HG03342 (cell line): ENCODE data around the gene COL5A1.

Experiments
- ATAC-seq: cut with Tn5 transposase; IDR thresholded peaks from one replicate; pipeline ENCODE4 v1.9.1; 2021; ENCODE audit warnings: mild to moderate bottlenecking, moderate library complexity; ENCODE audit not compliant: unreplicated experiment

The COL5A1 gene

GRCh38 chr9:134809826-134810225, 168.2 kb downstream of the COL5A1 start:
- ATAC-seq: no peak

GRCh38 chr9:134811079-134811672, 169.6 kb downstream of the COL5A1 start:
- no peak for ATAC-seq

GRCh38 chr9:134811673-134812342, 170.2 kb downstream of the COL5A1 start:
- ATAC-seq: no peak

- ATAC-seq: no peak
Measured at GRCh38 chr9:134812343-134812673, 170.7 kb downstream of the COL5A1 start.

DNA sequence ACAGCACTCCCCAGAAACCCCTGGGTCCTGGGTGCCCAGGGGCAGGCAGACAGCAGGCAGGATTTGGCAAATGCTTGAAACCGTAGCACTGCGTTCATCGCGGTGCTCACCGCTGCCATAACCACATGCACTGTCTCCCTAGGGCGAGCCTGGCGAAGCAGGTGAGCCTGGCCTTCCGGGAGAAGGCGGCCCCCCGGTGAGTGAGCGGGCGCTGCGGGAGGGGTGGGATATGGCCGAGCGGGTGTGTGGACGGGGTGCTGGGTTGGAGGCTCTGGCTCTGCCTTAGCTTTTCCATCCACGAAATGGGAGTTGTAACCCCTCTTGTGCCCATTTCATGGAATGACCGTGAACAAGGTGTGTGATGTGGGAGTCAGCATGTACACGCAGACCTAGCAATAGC, 172.2 kb downstream of the COL5A1 start:
- no peak for ATAC-seq

DNA sequence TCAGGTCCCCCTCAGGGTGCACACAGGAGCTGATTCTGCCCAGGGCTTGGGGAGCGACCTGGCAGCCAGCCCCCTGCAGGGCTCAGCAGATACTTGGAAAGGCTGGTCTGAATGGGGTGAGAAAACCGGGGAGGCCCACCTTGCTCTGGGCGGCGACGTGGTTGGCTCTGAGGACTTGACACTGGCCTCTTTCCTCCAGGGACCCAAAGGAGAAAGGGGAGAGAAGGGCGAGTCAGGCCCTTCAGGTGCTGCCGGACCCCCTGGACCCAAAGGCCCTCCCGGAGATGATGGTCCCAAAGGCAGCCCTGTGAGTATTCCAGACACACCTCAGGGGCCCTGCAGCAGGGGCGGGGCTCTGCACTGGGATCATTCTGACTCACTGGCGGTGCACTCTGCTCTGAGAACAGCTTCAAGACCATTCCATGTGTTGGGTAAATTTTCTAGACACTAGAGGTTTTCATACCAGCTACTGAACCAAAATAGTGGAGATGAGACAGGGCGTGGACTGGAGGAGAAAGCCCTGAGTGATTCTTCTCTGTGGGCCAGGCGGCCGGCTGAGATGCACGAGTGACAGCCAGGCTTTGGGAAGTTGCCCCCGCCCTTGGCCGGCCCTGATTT, 173.1 kb downstream of the COL5A1 start:
- ATAC-seq: no peak

- no peak for ATAC-seq
Measured at GRCh38 chr9:134815435-134816214, 174.0 kb downstream of the COL5A1 start.

DNA sequence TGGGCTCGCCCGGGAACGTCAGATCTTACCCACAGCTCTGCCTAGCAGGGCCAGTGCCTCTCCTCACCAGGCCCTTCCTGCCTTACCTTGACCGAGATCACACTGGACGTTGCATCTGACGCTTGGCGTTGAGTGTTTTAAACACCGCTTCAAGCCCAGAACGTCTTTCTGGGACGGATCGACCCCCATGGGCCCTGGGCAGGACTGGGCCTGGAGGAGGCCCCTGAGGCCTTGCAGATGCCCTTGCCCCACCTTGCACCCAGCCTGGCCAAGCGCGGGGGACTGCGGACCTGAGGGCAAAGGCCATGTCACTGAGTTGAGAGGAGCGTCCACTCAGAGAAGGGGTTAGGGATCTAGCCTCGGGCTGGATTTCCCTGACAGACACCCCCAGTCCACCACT, 174.7 kb downstream of the COL5A1 start:
- no peak for ATAC-seq

DNA sequence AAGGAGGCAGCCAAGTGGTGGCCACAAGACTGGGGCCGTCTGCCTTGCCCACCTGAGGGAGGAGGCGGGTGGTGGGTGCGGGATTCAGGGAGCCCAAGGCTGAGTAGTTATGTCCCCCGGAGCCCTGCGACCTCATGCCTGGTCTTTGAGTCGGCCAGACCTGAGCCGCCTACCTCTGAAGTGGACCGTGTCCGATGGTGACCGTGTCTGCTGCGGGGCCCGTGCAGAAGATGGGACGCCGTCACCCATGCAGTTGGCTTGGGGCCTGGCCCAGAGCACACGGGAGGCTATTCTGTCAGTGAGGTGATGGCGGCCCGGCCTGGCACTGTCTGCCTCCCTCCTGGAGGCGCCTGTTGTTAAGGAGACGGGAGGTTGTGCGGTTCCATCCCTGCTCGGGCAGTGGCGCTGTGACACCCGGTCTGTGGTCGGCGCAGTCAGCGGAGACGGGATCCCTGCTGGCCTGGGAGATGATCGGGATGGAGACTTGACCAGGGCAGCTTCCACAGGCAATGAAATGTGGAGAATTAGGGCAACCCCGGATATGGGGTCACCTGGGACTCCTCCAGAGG, 176.5 kb downstream of the COL5A1 start:
- ATAC-seq: no peak

GRCh38 chr9:134818591-134818990, 177.0 kb downstream of the COL5A1 start:
- no peak for ATAC-seq

- no peak for ATAC-seq
Measured at GRCh38 chr9:134820901-134821300, 179.3 kb downstream of the COL5A1 start.

DNA sequence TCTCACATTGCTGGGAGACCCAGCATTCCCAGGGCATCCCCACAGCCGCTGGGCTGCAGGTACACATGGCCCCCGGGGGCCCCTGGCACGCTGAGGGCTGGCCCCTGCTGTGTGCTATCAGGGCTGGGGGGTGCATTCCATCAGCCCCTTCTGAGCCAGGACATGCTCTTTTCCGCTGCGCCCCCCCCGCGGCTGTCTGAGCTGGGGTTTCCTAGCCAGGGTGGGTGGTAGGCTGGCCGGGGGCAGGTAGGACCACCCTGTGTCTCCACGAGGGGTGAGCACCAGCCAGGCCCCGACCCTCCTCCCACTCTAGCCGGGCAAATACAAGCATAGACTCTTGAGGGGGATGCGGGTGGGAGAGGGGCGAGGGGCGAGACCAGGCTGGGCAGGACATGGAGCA, 180.9 kb downstream of the COL5A1 start:
- no peak for ATAC-seq

- ATAC-seq: no peak
Measured at GRCh38 chr9:134823623-134824022, 182.0 kb downstream of the COL5A1 start.

DNA sequence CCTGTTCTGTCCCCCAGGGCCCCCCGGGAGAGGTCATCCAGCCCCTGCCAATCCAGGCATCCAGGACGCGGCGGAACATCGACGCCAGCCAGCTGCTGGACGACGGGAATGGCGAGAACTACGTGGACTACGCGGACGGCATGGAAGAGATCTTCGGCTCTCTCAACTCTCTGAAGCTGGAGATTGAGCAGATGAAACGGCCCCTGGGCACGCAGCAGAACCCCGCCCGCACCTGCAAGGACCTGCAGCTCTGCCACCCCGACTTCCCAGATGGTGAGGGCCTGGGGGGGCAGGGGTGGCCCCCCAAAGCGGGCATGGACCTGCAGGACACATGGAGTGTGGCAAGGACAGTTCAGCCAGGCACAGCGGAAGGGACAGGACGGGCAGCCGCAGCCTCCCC, 183.0 kb downstream of the COL5A1 start:
- no peak for ATAC-seq

DNA sequence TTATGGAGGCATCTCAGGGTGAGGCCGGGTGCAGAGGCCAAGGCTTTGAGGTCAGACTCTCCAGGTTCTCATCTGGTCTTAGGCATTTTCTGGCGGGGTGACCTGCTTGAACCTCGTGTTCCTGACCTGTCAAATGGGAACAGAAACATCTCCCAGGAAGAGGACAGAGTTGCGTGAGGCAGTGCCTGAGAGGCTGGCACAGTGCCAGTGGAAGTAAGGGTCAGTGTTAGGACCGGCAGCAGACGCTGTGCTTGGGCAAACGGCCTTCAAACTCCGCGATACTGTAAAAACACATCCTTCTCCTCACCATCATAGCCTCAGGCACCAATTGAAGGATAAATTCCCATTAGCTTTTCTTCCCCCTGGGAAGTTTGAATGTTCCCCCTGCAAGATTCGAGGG, 183.4 kb downstream of the COL5A1 start:
- no peak for ATAC-seq

- ATAC-seq: no peak
Measured at GRCh38 chr9:134826336-134827285, 185.0 kb downstream of the COL5A1 start.

DNA sequence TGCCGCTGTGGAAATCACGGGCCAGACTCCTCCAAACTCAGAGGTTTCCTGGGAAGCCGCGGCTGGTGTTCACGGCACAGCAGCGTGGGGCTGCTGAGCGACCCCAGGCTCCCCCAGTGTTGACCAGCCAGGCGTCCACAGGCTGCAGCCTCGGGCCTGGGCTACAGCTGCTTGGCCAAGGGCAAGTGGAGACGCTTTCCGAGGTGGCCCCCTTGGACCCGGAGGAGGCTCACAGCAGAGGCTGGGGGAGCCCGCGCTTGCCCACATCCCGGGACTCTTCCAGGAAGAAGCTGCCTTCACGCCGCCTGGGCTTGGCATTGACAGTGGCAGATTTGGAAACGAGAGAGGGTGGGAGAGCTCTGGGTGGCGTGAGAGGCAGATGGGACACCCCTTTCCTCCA, 186.0 kb downstream of the COL5A1 start:
- ATAC-seq: no peak

GRCh38 chr9:134827993-134828392, 186.4 kb downstream of the COL5A1 start:
- no peak for ATAC-seq

- ATAC-seq: no peak
Measured at GRCh38 chr9:134828892-134829291, 187.3 kb downstream of the COL5A1 start.

DNA sequence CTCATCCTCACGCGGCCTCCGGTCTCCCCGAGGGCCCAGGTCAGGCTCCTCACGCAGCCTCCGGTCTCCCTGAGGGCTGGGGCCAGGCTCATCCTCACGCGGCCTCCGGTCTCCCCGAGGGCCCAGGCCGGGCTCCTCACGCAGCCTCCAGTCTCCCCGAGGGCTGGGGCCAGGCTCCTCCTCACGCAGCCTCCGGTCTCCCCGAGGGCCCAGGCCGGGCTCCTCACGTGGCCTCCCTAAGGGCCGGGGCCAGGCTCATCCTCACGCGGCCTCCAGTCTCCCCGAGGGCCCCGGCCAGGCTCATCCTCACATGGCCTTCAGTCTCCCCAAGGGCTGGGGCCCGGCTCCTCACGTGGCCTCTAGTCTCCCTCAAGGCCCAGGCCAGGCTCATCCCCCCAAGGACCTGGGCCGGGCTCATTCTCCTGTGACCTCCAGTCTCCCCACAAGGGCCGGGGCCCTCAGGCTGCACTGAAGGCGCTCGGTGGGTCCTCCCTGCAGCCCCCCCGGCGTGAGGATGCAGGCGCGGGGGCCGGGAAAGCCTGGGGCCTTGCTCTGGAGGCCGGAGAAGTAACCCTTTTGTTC, 187.8 kb downstream of the COL5A1 start:
- ATAC-seq: no peak
